GM18909 (cell line): ENCODE data around the gene UQCC5.

Experiments
- ATAC-seq: cut with Tn5 transposase; IDR thresholded peaks from one replicate; pipeline ENCODE4 v1.9.1; 2021; ENCODE audit warnings: mild to moderate bottlenecking; ENCODE audit not compliant: unreplicated experiment, poor library complexity

The UQCC5 gene

DNA sequence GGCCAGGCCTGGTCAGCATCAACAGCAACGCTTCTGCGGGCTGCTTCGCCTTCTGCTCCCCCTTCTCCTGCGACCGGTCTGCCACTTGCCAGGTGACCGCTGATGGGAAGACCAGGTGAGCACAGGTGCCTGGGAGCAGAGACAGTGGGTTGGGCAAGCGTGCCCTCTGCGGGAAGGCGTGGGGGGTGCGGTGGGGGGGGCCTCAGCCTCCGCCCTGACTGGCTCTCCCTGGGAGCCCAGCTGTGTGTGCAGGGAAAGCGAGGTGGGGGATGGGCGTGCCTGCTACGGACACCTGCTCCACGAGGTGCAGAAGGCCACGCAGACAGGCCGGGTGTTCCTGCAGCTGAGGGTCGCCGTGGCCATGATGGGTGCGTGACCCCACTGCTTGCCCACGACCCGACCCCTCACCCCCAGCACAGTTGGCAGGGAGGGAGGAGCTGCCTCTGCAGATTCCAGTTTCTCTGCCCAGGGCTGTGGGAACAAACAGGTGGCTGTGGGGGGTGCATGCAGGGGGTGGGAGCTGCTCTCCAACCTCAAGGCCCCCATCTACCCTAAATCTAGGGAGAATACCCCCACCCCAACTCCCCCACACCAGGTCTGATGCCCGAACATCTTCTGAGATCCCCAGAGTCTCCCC lies 32.5 kb upstream of the UQCC5 start:
- no peak for ATAC-seq

DNA sequence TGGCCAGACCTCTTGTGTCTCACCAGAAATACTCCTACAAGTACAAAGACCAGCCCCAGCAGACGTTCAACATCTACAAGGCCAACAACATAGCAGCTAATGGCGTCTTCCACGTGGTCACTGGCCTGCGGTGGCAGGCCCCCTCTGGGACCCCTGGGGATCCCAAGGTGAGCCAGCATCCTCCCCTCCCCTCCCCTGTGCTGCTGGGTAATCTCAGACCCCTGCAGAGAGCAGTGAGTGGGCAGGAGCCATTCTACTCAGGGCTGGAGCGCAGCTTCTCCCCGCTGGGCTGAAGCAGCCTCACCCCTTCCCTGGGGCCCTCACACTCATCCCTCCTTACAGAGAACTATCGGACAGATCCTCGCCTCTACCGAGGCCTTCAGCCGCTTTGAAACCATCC lies 31.4 kb upstream of the UQCC5 start:
- ATAC-seq: no peak

DNA sequence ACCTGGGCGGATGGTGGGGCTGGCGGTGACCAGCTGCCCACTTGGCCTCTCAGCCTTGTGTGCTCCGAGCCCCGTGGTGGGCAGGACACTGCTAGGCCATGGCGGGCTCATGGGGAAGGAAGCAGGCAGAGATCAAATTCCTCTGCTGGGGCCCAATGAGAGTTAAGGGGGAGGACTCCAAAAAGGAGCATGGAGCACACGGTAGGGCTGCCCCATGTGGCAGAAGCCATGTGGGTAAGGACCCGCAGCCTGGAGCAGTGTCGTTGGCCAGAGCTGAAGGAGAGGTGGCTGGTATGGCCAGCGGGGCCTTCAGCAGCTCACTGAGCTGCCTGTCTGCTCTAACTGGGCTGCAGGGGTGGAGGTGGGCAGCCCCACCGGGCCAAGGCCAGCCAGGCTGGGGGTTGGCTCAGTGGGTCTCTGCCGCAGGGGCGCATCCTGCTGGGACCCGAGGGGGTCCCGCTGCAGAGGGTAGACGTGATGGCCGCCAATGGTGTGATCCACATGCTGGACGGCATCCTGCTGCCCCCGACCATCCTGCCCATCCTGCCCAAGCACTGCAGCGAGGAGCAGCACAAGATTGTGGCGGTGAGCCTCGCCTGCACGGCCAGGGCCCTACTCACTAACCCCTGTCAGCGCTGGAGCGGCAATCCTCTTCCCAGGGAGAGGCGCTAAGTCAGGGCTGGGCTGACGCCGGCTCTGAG lies 30.0 kb upstream of the UQCC5 start:
- no peak for ATAC-seq

DNA sequence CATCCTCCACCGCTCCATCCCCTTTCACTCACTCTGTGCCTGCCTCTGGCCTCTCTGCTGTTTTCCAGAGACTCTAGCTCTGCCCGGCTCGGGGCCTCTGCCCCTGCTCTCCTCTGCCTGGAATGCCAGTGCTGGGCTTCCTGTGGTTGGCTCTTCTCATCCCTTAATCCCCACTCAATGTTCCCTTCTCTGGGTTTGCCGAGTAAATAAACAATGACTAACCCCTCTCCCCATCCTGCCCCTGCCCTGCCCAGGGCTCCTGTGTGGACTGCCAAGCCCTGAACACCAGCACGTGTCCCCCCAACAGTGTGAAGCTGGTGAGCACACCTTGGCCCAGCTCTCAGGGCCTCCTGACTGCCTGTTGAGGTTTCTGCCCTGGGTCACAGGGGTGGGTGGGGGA lies 29.0 kb upstream of the UQCC5 start:
- ATAC-seq: no peak

DNA sequence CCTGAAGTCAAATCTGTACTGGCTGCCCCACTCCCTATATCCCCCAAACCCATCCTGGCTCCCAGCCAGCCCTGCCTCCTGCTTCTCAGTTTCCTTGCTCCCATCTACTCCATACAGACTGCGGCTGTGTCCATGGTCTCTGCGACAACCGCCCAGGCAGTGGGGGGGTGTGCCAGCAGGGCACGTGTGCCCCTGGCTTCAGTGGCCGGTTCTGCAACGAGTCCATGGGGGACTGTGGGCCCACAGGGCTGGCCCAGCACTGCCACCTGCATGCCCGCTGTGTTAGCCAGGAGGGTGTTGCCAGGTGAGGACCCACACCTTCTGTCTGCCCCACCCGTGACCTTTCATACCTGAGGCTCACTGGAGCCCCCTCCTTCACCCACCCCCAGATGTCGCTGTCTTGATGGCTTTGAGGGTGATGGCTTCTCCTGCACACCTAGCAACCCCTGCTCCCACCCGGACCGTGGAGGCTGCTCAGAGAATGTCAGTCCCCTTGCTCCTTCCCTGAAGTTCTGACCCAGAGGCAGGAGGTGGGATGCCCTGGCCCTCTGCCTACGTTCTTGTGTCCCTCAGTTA lies 26.6 kb upstream of the UQCC5 start:
- no peak for ATAC-seq

DNA sequence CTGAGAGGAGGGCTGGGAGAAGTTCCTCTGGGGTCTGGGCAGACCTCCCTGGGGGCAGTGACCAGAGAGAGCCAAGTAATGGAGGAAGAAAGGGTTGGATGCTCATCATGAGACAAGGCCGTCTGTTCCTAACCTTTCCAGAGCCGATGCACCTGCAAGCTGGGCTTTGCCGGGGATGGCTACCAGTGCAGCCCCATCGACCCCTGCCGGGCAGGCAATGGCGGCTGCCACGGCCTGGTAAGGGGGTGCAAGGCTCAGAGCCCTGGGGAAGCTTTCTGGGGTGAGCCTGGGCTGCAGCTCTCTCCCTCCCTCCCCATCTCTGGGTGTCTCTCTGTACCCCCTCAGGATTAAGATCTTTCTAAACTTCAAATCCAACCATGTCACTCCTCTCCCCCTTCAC lies 24.9 kb upstream of the UQCC5 start:
- ATAC-seq: no peak

DNA sequence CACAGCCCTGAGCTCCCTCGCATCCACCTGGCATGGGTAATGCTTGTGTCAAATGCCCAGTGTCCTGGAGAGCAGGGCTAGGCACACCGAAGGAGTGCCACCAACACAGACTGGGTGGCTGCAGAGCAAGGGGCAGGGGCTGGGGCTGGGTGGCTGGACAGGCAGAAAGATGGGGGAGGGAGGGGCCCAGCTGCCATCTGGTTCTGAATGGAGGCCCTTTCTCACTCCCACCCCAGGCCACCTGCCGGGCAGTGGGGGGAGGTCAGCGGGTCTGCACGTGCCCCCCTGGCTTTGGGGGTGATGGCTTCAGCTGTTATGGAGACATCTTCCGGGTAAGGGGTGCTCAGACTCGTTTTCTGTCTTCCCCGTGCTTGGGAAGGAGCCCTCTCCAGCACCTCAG lies 24.3 kb upstream of the UQCC5 start:
- ATAC-seq: no peak

DNA sequence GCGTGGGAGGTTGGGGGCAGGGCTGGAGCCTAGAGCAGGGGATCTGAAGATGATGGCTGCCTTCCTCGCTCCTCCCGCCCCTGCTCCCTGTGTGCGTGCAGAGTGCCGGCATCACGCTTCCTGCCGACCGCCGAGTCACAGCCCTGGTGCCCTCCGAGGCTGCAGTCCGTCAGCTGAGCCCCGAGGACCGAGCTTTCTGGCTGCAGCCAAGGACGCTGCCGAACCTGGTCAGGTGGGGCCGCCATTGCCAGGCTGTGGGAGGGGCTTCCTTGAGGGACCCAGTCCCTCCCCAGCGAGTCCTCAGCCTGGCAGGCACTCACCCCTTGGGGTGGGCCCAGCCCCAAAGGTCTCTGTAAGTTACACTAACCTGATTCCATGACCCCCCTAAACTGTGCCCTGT lies 23.7 kb upstream of the UQCC5 start:
- no peak for ATAC-seq

DNA sequence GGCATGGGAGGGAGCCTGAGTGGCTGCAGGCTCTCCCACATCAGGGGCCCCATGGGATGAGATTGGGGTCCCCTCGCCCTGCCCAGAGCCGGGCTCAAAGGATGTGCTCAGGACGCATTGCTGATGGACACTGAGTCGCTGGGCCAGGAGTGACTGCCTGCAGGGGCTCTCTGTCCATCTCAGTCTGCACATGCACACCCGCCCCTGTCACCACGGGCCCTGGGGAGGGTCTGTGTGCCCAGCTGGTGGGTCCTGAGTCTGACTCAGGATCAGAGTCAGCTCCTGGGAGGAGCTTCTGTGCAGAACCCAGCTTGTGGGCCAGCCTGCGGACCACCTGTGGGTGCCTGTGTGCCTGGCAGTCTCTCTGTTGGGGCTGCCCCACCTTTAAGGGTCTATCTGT lies 23.1 kb upstream of the UQCC5 start:
- ATAC-seq: no peak

DNA sequence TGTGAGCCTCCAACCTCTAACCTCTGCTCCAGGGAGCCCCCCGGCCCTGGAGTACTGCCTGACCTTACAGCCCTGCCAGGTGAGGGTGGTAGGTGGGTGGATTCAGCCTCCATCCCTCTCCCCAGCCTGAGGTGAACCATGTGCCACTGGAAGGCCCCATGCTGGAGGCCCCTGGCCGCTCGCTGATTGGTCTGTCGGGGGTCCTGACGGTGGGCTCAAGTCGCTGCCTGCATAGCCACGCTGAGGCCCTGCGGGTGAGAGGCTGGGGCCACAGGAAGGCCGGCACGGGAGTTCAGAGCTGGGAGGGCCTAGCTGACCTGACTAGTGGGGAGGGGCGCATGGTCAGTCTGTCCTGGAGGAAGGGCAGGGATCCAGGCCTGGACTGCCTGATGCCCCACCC lies 21.8 kb upstream of the UQCC5 start:
- ATAC-seq: no peak

DNA sequence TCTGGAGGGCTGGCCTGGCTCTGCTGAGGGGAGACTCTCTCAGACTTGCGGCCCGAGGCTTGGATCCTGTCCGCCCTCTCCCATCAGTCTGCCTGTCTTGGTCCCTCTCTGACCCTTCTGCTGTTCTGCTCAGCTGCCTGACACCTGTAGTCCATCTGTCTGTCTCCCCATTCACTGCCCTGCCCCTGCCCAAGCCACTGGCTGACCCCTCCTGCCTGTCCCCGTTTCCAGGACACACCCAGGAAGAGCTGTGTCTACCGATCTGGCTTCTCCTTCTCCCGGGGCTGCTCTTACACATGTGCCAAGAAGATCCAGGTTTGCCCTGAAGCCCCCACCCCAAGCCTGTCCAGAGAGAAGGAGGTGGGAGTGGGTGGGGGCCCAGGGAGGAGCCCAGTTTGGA lies 21.2 kb upstream of the UQCC5 start:
- ATAC-seq: no peak

DNA sequence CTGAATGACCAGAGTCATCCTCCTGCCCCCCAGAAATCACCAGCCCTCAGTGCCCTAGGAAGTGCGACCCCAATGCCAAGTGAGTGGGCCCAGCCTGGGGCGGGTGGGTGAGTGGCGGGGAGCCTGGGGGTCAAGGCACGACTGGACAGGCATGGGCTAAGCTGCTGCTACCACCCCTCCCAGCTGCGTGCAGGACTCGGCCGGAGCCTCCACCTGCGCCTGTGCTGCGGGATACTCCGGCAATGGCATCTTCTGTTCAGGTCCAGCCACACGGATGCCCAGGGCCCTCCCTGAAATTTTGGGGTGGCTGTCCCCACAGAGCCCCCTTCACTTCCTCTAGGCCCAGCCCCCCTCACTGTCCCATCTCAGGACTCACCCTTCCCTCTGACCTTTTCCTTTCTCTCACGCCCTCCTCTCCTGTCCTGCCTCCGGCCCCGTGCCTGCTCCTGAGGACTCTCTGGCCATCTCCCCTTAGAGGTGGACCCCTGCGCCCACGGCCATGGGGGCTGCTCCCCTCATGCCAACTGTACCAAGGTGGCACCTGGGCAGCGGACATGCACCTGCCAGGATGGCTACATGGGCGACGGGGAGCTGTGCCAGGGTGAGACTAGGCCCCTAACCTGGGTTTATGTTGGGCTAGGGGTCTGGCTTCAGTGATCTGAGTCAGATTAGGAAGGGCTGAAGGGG lies 19.8 kb upstream of the UQCC5 start:
- ATAC-seq: no peak

DNA sequence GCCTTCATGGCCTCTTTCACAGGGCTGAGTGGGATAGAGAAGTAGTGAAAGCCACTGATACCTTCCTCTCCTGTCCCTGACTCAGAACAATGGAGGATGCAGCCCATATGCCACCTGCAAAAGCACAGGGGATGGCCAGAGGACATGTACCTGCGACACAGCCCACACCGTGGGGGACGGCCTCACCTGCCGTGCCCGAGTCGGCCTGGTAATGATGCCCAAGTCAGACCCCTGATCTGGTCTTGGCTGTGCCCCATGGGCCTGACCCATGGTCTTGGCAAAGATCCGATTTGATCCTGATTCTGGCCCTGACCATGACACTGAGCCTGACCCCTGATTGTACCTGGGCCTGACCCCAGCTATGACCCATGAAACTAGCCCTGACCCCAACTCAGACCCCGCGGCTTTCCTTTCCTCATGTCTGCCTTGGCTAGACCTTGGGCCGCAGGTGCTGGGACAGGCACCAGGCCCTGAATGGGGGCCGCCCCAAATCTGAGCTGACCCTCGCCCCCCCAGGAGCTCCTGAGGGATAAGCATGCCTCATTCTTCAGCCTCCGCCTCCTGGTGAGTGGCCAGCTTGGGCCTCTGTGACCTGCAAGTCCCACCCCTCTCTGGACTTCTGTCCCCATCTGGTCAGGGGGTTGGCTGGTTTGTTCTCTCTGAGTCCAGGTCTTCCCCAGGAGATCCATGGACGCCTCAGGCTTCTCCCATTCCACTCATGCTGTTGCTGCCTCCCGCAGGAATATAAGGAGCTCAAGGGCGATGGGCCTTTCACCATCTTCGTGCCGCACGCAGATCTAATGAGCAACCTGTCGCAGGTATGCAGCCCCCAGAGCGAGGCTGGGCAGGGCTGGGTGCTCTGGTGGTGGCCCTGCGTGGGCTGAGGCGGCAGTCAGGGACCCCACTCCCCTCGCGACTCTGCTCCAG lies 18.3 kb upstream of the UQCC5 start:
- no peak for ATAC-seq

DNA sequence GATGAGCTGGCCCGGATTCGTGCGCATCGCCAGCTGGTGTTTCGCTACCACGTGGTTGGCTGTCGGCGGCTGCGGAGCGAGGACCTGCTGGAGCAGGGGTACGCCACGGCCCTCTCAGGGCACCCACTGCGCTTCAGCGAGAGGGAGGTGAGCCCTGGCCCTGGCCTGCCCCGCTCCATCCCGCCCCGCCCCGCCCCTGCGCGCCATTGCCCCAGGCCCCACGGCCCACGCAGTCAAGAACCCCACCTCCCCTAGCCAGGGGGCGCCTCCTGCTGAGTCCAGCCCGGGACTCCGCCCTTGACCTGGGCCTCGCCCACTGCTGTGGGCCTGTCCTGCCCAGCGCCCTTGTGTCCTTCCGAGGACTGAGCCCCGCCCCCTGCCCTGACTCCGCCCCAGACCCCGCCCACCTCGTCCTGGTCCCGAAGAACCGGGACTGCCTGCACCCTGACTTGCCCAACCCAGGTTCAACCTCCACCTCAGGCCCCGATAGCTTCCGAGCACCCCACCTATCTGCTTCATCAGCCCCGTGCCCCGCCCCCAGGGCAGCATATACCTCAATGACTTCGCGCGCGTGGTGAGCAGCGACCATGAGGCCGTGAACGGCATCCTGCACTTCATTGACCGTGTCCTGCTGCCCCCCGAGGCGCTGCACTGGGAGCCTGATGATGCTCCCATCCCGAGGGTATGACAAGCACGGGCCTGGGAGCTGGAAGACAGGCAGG lies 17.5 kb upstream of the UQCC5 start:
- no peak for ATAC-seq

DNA sequence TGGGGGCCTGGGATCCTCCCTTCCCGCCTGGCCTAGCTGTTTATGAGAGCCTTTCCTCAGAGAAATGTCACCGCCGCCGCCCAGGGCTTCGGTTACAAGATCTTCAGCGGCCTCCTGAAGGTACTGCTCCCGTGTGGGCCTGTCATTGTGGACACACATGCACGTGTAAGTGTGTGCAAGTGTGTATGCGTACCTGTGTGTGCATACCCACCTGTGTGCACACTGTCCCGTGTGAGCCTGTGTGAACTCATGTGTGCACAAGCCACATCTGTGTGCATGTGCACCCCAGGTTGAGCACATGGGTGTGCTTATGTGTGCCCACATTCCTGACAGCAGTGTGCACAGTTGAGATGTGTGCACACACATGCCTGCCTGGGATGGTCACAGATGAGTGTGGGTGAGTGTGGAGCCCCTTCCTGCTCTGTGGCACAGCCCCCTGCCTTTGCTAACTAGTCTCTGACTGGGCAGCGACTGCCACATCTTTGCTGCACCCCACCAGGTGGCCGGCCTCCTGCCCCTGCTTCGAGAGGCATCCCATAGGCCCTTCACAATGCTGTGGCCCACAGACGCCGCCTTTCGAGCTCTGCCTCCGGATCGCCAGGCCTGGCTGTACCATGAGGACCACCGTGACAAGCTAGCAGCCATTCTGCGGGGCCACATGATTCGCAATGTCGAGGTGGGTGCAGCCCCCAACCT lies 16.8 kb upstream of the UQCC5 start:
- ATAC-seq: no peak

DNA sequence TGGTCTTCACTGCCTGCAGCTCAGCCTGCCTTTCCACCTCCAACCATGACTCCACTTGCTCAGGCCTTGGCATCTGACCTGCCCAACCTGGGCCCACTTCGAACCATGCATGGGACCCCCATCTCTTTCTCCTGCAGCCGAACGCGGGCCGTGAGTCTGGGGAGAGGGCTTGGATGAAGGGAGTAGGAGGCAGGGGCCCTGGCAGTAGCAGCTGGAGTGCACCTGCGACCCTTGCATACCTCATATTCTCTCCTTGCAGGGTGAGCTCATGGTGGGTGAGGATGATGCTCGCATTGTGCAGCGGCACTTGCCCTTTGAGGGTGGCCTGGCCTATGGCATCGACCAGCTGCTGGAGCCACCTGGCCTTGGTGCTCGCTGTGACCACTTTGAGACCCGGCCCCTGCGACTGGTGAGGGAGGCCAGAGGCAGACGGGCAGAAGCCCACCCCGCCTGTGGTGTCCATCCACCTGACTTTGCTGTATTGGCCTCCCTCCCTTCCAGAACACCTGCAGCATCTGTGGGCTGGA lies 16.2 kb upstream of the UQCC5 start:
- no peak for ATAC-seq

DNA sequence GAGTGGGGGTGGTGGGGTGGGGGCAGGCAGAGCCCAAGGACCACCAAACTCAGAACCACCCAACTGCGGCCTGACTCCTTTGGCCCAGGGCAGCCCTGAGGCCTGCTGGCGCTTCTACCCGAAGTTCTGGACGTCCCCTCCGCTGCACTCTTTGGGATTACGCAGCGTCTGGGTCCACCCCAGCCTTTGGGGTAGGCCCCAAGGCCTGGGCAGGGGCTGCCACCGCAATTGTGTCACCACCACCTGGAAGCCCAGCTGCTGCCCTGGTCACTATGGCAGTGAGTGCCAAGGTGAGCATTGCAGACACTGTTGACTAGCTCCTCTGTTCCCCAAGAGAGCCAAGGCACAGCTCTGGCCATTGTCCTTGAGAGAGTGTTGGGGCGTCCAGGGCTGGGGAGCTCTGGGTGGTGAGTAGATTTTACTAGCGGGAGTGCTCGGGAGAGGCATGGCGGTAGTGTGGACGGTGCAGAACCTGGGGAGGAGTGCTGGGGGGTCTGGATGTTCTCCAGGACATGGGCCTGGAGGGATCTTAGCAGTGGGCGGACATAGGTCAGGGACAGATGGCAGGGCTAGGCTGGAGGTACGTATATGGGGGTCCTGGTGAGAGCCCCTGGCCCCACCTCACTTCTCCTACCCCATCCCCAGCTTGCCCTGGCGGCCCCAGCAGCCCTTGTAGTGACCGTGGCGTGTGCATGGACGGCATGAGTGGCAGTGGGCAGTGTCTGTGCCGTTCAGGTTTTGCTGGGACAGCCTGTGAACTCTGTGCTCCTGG lies 15.5 kb upstream of the UQCC5 start:
- no peak for ATAC-seq

DNA sequence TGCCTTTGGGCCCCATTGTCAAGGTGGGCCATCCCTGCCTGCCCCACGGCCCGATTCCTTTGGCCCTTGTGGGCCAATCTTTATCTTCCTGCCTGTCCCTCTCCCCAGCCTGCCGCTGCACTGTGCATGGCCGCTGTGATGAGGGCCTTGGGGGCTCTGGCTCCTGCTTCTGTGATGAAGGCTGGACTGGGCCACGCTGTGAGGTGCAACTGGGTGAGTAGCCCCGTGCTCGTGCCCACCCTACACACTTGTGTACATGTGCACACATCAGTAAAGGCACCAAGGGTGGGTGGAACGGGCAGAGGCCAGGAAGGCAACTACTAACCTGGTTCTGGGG lies 14.9 kb upstream of the UQCC5 start:
- no peak for ATAC-seq
